Right ventricle myocardium inferior (tissue), 1 donor: ENCODE results near the gene CSTF1. TPM values are rescaled to one million over a fixed set of nuclear protein-coding genes. Genes with fewer than 3 reads are reported as not detected.

ENCODE experiments used
- ATAC-seq: fragments of 200-7000 bp; cut with Tn5 transposase; one replicate; pipeline ENCODE4 v1.9.1; 2020; ENCODE audit warnings: mild to moderate bottlenecking, moderate library complexity
- DNase-seq: peaks from one replicate; pipeline ENCODE4 v3.0.0; 2021; ENCODE audit errors: missing footprints
- intact Hi-C: fragments of 100-400 bp; cut with DNase I; formaldehyde crosslinking; loops from one replicate; pipeline ENCODE4 v1.11.0; 2022
- total RNA-seq: library from RNA; stranded (reverse); fragmentation: NEBNext Ultra II Directional; extraction: Animal tissue kit (Norgen Biotek cat#: 25700); gene quantifications from one replicate; pipeline ENCODE4 v1.2.1, GENCODE V29; 2021
- donor health status: DM: no; HTN: yes; CAD: no; lungs with severe emphysema.

CSTF1 gene
- total RNA-seq, 1 donor from 2014 or later, result 18.6 TPM

DNA sequence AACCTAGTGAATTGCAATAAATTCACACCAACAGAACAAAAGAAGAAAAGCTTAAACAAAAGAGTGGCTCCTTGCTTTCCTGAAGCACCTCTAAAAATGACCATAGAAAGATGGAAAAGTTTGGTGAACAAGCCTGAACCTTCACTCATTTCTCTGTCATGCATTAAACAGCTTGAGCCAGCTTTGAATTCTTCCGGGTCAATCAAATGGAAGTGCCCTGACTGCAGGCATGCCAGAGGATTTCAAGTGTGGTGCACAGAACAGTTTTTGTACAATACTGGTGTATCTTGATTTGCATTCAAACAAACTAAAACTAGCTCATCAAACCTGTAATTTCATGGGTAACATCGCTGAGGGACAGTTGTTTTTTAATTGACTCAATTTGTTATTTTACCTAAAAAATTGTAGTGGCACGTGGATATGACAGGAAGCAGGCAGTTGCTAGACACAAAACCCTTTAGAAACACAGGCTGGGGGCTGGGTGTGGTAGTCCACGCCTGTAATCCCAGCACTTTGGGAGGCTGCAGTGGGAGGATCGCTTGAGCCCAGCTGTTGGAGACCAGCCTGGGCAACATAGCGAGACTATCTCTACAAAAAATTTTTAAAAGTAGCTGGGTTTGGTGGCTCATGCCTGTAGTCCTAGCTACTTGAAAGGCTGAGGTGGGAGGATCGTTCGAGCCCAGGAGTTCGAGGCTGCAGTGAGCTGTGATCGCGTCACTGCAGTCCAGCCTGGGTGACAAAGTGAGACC is 28.7 kb downstream of the CSTF1 start:
- DNase-seq, result no peak
- no peak for ATAC-seq
- intact Hi-C loops, result no loop called here

GRCh38 chr20:56422076-56422823 is 29.8 kb downstream of the CSTF1 start:
- intact Hi-C loops, result no loop called here
- no peak for ATAC-seq
- DNase-seq, result no peak

DNA sequence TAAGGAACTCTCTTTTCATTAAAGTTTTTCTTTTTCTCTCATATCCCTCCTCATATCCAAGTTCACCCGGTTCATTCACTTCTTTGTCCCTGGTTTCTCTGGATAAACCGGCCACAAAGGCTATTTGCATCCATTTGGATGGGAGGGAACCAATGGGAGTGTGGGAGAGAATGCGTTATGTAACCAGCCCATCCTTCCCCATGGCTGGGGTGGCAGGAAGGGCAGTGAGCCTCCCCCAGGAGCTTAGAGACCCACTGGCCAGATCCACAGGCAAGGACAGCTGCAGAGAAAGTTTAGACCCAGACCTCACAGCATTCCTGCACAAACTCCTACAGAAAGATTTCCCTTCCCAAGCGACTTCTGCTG is 30.4 kb downstream of the CSTF1 start:
- ATAC-seq (no peak), DNase-seq (no peak)
- intact Hi-C loops, result no loop called here

DNA sequence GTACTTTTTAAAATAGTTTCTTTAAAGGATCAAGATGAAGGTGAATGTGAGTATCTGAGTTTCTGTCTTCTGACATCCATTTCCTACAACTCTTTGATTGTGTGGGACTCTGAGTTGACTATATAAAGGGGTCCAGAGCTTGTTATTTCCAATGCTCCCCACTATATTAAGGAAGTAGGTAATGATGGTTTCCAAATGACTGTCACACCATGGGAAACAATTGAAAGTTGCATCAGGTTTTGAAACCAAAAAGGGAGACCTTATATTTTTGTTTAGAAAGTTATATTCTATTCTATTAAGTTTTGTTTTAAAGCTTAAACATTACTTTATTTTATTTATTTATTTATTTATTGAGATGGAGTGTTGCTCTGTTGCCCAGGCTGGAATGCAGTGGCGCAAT is 30.8 kb downstream of the CSTF1 start:
- DNase-seq (no peak), ATAC-seq (no peak)
- intact Hi-C loops, result no loop called here

- no peak for ATAC-seq
- no peak for DNase-seq
- intact Hi-C loops, result no loop called here
These were observed 31.4 kb downstream of the CSTF1 start for GRCh38 chr20:56423886-56424285.

- ATAC-seq (no peak), DNase-seq (no peak)
- intact Hi-C loops, result no loop called here
These were observed 32.5 kb downstream of the CSTF1 start for GRCh38 chr20:56424931-56425330.

GRCh38 chr20:56426026-56426425 is 33.6 kb downstream of the CSTF1 start:
- intact Hi-C loops, result no loop called here
- DNase-seq (no peak), ATAC-seq (no peak)

DNA sequence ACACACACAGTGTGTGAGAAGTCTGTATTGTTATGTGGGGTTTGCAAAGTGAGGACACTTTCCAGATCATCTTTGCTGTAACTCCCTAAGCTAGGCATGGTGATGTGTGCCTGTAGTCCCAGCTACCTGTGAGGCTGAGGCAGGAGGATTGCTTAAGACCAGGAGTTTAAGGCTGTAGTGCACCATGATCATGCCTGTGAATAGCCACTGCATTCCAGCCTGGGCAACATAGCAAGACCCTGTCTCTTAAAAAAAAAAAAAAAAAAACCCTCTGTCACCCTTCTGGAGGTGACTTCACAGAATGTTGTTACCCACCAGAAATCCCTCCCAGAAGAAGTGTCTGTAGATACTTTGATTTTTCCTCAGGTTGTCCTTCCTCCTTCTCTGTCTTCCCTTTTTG is 34.5 kb downstream of the CSTF1 start:
- DNase-seq (no peak), ATAC-seq (no peak)
- intact Hi-C loops, result no loop called here

- intact Hi-C loops, result no loop called here
- ATAC-seq (no peak), DNase-seq (no peak)
These were observed 35.4 kb downstream of the CSTF1 start for GRCh38 chr20:56427797-56428196.

DNA sequence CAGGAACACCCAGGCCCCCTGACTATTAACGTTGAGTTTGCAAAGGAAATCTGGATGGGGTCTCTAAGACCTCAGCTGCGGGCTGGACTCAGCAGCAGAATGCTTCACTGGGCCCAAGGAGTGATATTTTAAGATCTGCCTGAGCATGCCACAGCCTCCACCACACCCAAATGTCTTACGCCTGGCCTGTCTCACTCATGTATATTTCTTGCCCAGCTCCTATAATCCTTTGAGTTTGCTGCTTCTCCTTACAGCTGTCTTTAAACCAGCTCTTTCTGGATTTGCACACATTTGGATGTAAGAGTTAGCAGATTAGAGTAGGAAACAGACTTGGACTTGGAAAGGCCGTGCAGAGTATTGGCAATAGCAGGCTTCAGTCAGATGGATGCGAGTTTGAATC is 36.0 kb downstream of the CSTF1 start:
- intact Hi-C loops, result no loop called here
- no peak for ATAC-seq

GRCh38 chr20:56428881-56429280 is 36.4 kb downstream of the CSTF1 start:
- ATAC-seq (no peak), DNase-seq (no peak)
- intact Hi-C loops, result no loop called here

More for the DNA sequence above, 36.0 kb downstream of the CSTF1 start:
- DNase-seq, result no peak

- intact Hi-C loops, result no loop called here
- ATAC-seq, result no peak
- no peak for DNase-seq
These were observed 37.1 kb downstream of the CSTF1 start for GRCh38 chr20:56429502-56429901.

DNA sequence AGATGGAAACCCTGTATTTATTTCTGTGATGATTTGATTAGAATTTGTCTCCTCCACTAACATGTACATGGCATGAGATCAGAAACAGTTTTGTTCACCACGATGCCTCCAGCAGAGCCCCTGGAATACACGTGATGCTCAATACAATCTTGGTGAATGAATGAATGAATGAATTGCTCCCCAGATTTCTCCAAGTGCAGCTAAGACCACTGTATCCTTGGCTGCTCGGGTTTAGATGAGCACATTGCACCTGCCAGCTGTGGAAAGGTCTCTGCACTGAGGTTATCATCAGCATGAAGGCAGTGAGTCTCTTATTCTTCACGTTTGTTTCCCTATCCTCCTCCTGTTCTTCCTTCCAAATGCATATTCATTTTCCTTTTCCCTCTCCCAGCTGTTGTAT is 37.5 kb downstream of the CSTF1 start:
- no peak for ATAC-seq
- DNase-seq, result no peak
- intact Hi-C loops, result no loop called here

GRCh38 chr20:56430461-56430860 is 38.0 kb downstream of the CSTF1 start:
- intact Hi-C loops, result no loop called here
- ATAC-seq (peak; percentile 31), DNase-seq (no peak)

DNA sequence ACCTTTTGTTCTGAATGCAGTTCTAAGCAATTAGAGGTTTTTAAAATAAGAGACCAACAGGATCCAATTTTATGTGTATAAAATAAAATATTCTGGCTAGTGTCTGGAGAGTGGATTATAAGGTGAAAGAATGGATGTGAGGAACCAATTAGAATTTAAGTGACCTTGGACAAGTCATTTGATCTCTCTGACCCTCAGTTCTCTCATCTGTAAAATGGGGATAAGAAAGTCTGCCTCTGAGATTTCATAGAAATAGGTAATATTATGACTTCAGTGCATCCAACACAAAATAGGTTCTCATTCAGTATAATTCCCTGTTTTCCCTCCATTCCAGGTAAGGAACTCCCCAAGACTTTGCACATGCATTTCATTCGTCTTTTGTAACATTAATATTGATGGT is 38.5 kb downstream of the CSTF1 start:
- no peak for DNase-seq

GRCh38 chr20:56431471-56431870 is 39.0 kb downstream of the CSTF1 start:
- intact Hi-C loops, result no loop called here
- ATAC-seq (no peak), DNase-seq (no peak)

More for the DNA sequence above, 38.5 kb downstream of the CSTF1 start:
- no peak for ATAC-seq
- intact Hi-C loops, result no loop called here

DNA sequence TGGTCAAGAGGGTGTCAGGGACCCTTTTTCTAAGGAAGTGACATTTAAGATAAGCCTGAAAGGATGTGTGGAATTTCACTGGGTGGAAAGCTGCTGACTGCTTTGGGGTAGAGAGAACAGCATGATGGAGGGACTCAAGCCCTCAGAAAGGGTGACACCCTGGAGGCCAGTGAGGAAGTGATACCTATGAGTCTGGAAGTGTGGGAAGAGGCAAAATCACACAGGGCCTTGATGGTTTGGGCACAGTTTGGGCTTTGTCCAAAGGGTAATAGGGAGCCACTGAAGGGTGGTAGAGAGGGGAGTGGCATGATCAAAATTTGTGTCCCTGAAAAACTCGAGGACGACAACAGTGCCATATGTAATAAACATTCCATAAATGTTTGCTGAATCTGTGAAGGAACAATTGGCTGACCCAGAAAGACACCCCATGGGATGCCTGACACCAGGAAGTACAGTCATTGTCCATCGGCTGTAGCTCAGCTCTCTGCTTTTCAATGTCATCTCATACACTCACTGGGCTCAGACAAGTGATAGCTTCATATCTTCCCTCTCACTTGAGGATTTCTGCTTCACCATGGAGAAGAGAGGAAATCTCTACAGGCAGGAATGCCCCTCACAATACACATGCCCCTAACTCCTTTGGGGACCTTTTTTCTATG is 40.9 kb downstream of the CSTF1 start:
- no peak for ATAC-seq
- no peak for DNase-seq
- intact Hi-C loops, result no loop called here

DNA sequence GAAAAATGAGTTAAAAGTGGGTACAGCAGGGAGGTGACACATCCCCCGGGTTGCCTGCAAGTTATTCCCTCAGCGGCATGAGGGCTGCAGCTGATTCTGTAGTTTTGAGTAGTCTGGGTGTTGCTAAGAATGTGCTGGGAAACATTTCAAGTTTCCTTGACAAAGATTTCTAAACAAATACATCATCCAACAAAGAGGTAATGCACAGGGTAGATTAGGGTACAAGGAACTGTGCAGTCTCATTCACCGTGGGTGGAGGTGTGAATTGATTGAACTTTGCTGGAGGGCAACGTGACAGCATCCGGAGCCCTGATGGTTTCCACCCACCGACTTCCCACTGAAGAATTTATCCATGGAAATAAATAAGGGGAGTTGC is 41.4 kb downstream of the CSTF1 start:
- intact Hi-C loops, result no loop called here
- DNase-seq (no peak), ATAC-seq (no peak)

GRCh38 chr20:56437196-56437960 is 44.9 kb downstream of the CSTF1 start:
- no peak for ATAC-seq
- no peak for DNase-seq
- intact Hi-C loops, result no loop called here
